T-helper 2 cell treated with Interferon-gamma antibody and Interleukin-4, amounts not matched to agents 5 μg/mL and 100 μg/mL, for 36 hours (primary cell): ENCODE measurements around the gene C20orf173.

ENCODE experiments used
- DNase-seq: peaks from one replicate; pipeline ENCODE4 v3.0.0; 2021; ENCODE audit warnings: low spot score
- H3K27ac Mint-ChIP-seq: one replicate; pipeline ENCODE4 v1.8.0; 2021; ENCODE audit warnings: mild to moderate bottlenecking, mixed read lengths
- H3K27me3 Mint-ChIP-seq: one replicate; pipeline ENCODE4 v1.8.0; 2021; ENCODE audit warnings: low read depth, mixed read lengths
- H3K36me3 Mint-ChIP-seq: one replicate; pipeline ENCODE4 v1.8.0; 2021; ENCODE audit warnings: low read depth, mixed read lengths
- H3K4me1 Mint-ChIP-seq: one replicate; pipeline ENCODE4 v1.8.0; 2021; ENCODE audit warnings: low read depth, mixed read lengths
- H3K4me3 Mint-ChIP-seq: one replicate; pipeline ENCODE4 v1.8.0; 2022; ENCODE audit warnings: mild to moderate bottlenecking, moderate library complexity, mixed read lengths
- H3K9me3 Mint-ChIP-seq: one replicate; pipeline ENCODE4 v1.8.0; 2021; ENCODE audit warnings: mixed read lengths

Gene C20orf173

GRCh38 chr20:35529552-35529951 is at the start of gene C20orf173:
TSS of gene C20orf173 (minus strand) at chr20:35529652. CDS start at chr20:35529373, 279 bp downstream.
- no peak for DNase-seq
- H3K27ac Mint-ChIP-seq, result no peak within 1 kb of the TSS
- no peak within 1 kb of the TSS for H3K4me3 Mint-ChIP-seq

DNA sequence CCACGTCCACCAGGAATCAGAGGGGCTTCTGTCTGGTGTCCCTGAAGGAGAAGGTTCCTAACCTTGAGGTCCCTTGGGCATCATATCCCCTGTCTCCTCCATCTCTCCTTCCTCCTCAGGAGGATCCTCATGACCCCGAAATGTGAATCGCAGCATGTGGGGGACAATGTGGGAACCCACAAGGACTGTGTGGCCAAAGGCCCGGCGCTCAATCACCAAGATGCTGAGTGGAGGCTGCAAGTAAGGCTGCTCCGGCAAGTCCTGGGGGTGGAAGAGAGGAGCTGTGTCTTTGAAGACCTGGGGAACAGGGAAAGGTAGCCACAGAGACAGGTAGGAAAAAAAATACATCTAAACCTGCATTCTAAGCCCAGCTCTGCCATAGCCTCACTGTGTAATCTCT is 49.7 kb upstream of the C20orf173 start:
- DNase-seq, result no peak
- Mint-ChIP-seq H3K36me3 (no peaks in the 10 kb centered on the region), H3K4me3 (no peak overlapping the region), H3K27me3 (no peaks in the 10 kb centered on the region), H3K9me3 (peaks cover 2% of the 10 kb centered on the region), H3K4me1 (no peaks in the 10 kb centered on the region), H3K27ac (no peak overlapping the region)

More at GRCh38 chr20:35529552-35529951, at the start of gene C20orf173:
- no peaks in the 10 kb centered on the region for H3K27me3 Mint-ChIP-seq
- no peaks in the 10 kb centered on the region for H3K9me3 Mint-ChIP-seq
- no peaks in the 10 kb centered on the region for H3K4me1 Mint-ChIP-seq
- no peaks in the 10 kb centered on the region for H3K36me3 Mint-ChIP-seq

DNA sequence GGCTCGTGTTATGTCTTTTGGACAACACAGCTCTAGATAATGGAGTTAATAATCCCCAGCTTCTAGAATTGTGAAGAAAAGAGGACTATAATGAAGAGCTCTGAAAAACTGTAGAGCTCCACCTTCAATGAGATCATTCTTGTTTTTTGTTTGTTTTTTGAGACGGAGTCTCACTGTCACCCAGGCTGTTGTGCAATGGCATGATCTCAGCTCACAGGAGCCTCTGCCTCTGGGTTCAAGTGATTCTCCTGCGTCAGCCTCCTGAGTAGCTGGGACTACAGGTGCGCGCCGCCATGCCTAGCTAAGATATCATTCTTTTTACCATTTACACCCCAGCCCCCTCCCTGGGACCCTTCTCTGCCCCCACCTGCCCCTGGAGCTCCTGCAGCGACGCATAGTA is 49.0 kb upstream of the C20orf173 start:
- Mint-ChIP-seq H3K4me3 (no peak overlapping the region), H3K27ac (no peak overlapping the region), H3K27me3 (peaks cover 3% of the 10 kb centered on the region), H3K9me3 (peaks cover 6% of the 10 kb centered on the region), H3K36me3 (no peaks in the 10 kb centered on the region), H3K4me1 (no peaks in the 10 kb centered on the region)
- no peak for DNase-seq

- Mint-ChIP-seq H3K27ac (no peak overlapping the region), H3K9me3 (peaks cover 11% of the 10 kb centered on the region), H3K36me3 (peaks cover 3% of the 10 kb centered on the region), H3K27me3 (peaks cover 3% of the 10 kb centered on the region), H3K4me1 (no peaks in the 10 kb centered on the region), H3K4me3 (no peak overlapping the region)
- no peak for DNase-seq
Observed at GRCh38 chr20:35576816-35577215, 47.4 kb upstream of the C20orf173 start.

DNA sequence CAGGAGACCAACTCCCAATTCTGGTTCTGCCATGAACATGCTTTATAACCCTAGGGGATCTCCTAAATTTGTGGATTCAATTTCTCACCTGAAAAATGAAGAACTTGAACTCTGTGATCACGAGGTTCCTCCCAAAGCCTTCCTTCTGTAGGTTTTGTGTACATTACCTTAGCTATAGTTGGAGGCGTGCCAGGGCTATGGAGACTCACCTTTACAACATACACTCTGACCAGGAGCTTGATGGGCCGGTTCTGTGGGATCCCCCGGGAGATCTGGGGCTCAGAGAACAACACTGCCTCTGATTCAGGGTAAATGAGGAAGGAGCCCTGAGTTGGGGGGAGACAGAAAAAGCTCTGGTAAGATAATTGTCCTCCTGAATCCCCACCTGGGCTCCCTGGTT is 46.5 kb upstream of the C20orf173 start:
- H3K4me3 Mint-ChIP-seq, result no peak overlapping the region
- no peak overlapping the region for H3K27ac Mint-ChIP-seq
- peaks cover 11% of the 10 kb centered on the region for H3K9me3 Mint-ChIP-seq
- H3K27me3 Mint-ChIP-seq, result peaks cover 3% of the 10 kb centered on the region
- H3K36me3 Mint-ChIP-seq, result peaks cover 3% of the 10 kb centered on the region
- DNase-seq, result no peak
- no peaks in the 10 kb centered on the region for H3K4me1 Mint-ChIP-seq

GRCh38 chr20:35572838-35573237 is 43.4 kb upstream of the C20orf173 start:
- Mint-ChIP-seq H3K4me1 (no peaks in the 10 kb centered on the region), H3K4me3 (no peak overlapping the region), H3K9me3 (peaks cover 11% of the 10 kb centered on the region), H3K27me3 (peaks cover 3% of the 10 kb centered on the region), H3K36me3 (peaks cover 3% of the 10 kb centered on the region), H3K27ac (no peak overlapping the region)
- DNase-seq, result no peak

DNA sequence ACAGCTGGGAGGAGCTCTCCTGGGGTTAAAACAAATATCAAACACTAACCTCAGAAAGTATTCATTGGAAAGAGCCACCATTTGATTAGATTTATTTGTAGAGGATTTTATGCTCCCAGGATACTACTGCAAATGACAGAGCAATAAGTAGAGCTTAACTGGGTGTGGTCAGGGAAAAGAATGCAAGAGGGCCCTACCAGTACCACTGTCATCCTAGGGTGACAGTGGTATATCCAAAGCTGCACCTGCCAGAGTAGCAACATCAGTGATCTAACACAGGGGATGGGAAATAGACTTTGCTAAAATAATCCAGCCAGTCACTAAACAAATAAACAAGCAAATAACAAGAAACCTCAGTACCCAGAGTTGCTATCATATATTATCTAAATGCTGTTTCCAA is 42.1 kb upstream of the C20orf173 start:
- Mint-ChIP-seq H3K9me3 (peaks cover 11% of the 10 kb centered on the region), H3K27ac (no peak overlapping the region), H3K4me3 (no peak overlapping the region), H3K36me3 (peaks cover 3% of the 10 kb centered on the region), H3K4me1 (no peaks in the 10 kb centered on the region), H3K27me3 (peaks cover 9% of the 10 kb centered on the region)
- no peak for DNase-seq

GRCh38 chr20:35568645-35569044 is 39.2 kb upstream of the C20orf173 start:
- Mint-ChIP-seq H3K27me3 (peaks cover 6% of the 10 kb centered on the region), H3K4me3 (no peak overlapping the region), H3K9me3 (peaks cover 5% of the 10 kb centered on the region), H3K4me1 (no peaks in the 10 kb centered on the region), H3K36me3 (peaks cover 3% of the 10 kb centered on the region), H3K27ac (no peak overlapping the region)
- no peak for DNase-seq

DNA sequence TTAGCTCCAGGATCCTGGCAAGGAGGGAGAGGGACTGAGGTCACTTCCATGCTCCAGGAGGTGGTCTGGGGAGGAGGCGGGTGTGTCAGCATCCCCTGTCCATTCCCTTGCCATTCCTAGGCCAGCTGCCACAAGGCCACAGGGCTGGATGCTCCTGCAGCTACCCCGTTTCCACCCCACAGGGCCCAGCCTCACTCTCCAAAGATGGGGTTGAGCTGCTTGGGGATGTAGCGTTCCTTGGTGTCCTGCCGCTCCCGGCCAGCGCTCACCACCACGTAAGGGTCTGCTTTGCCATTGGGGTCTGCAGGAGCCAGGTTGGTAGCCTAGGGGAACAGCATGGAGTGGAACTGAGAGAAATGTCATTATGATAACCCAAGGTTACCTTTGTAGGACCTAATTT is 35.5 kb upstream of the C20orf173 start:
- Mint-ChIP-seq H3K4me1 (no peaks in the 10 kb centered on the region), H3K4me3 (no peak overlapping the region), H3K27me3 (peaks cover 6% of the 10 kb centered on the region), H3K9me3 (no peaks in the 10 kb centered on the region), H3K36me3 (no peaks in the 10 kb centered on the region), H3K27ac (no peak overlapping the region)
- DNase-seq, result no peak

DNA sequence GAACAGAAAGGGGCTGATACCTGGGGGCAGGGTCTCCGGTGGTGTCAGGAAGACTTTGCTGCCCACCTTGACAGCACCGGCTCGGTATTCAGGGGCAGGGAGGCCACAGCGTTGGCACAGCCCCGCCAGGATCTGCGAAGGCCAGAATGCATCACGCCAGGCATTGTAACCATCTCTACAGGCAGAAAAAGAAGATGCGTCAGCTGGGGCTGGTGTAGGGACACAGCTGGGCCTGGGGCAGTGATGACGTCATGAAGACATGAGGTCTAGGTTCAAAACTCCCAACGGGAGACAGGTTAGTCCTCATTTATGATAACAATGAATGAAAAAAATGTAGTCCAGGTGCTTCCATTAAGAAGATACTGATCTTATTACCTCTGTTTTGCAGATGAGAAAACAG is 34.4 kb upstream of the C20orf173 start:
- Mint-ChIP-seq H3K4me3 (no peak overlapping the region), H3K9me3 (no peaks in the 10 kb centered on the region), H3K27ac (no peak overlapping the region), H3K36me3 (no peaks in the 10 kb centered on the region), H3K27me3 (peaks cover 6% of the 10 kb centered on the region), H3K4me1 (no peaks in the 10 kb centered on the region)
- no peak for DNase-seq

DNA sequence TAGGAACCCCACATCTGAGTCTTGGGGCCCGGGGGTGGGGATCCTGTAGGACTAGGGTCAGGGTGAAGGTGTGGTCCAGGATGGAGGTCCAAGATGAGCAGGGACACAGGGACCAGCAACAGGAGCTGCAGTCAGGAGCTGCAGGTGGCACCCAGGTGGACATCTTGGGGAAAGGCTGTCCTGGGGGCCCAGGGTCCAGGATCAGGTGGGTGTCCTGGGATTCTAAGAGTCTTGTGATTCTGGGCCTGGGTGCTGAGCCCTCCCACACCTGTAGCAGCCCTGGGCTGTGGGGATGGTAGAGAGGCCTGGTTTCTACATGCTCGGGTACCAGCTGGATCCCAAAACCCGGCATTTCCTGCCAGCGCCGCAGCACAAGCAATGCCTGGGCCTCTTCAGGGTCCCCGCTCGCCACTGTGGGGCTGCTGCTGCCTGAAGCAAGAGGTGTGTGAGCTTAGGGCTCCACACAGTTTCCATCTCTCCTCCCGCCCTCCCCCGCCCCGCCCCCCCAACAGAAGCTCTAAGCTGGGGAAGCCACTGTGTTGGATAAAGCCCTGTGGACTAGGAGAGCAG is 33.2 kb upstream of the C20orf173 start:
- Mint-ChIP-seq H3K27ac (no peak overlapping the region), H3K4me3 (no peak overlapping the region), H3K36me3 (no peaks in the 10 kb centered on the region), H3K9me3 (no peaks in the 10 kb centered on the region), H3K27me3 (peaks cover 6% of the 10 kb centered on the region), H3K4me1 (no peaks in the 10 kb centered on the region)
- no peak for DNase-seq

GRCh38 chr20:35561671-35562070 is 32.2 kb upstream of the C20orf173 start:
- H3K4me3 Mint-ChIP-seq, result no peak overlapping the region
- no peak overlapping the region for H3K27ac Mint-ChIP-seq
- no peaks in the 10 kb centered on the region for H3K27me3 Mint-ChIP-seq
- peaks cover 3% of the 10 kb centered on the region for H3K36me3 Mint-ChIP-seq
- no peak for DNase-seq
- no peaks in the 10 kb centered on the region for H3K4me1 Mint-ChIP-seq
- H3K9me3 Mint-ChIP-seq, result no peaks in the 10 kb centered on the region

DNA sequence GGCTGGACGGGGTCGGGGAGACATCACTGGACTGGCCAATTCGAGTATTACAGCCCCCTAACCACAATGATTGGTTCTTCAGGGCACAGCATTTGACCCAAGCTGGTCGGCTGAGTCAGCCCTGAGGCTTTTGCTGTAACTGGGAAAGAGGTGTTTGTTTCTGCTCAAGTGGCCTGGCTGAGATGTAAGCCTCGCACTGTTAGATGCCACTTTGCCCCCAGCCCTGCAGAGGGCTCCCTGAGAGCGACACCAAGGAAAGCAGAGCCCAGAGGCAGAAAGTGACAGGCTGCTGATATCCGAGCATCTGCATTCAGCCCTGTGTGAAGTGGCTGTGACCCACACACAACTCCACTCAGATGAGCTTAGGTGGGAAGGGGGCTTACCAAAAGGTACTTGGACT is 31.8 kb upstream of the C20orf173 start:
- H3K4me3 Mint-ChIP-seq, result no peak overlapping the region
- no peaks in the 10 kb centered on the region for H3K27me3 Mint-ChIP-seq
- H3K9me3 Mint-ChIP-seq, result no peaks in the 10 kb centered on the region
- no peak overlapping the region for H3K27ac Mint-ChIP-seq
- H3K4me1 Mint-ChIP-seq, result no peaks in the 10 kb centered on the region
- no peak for DNase-seq
- peaks cover 4% of the 10 kb centered on the region for H3K36me3 Mint-ChIP-seq

DNA sequence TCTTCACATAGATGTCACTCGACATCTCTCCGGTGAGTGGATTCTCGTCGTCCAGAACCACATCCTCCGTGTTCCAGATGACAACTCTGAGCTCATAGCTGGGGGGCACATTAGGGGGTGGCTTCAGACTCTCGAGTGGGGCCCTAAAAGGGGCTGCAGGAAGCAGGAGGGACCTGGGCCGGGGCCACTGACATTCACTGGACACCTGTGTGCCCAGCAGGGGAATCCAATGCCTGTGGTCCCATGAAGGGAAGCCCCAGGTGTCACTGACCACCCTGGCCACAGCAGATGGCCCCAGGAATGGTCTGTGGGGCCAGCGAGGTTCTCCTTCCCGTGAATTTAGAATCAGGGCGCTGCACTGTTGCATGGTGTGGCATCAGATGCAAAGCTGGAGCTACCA is 31.1 kb upstream of the C20orf173 start:
- no peak for DNase-seq
- no peaks in the 10 kb centered on the region for H3K9me3 Mint-ChIP-seq
- H3K4me1 Mint-ChIP-seq, result no peaks in the 10 kb centered on the region
- H3K36me3 Mint-ChIP-seq, result peaks cover 4% of the 10 kb centered on the region
- no peak overlapping the region for H3K27ac Mint-ChIP-seq
- H3K4me3 Mint-ChIP-seq, result no peak overlapping the region
- H3K27me3 Mint-ChIP-seq, result no peaks in the 10 kb centered on the region

DNA sequence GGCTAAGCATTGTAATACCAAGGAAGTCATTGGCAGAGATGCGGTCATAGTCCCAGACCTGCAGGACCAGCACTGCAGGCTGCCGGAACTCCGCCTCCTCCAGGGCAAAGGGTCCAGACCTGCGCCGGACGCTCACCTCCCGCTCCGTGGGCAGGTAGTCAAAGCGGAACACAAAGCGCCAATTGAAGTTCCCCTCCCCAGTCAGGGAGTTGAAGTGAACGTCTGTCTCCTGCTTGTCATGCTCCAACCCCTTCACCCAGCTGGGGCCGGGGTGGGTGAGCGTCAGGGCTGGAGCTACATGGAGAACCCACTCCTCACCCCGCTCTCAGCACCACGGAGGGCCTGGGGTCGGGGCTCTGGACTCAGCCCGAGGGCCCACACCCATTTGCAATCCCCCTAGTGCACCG is 30.7 kb upstream of the C20orf173 start:
- no peak overlapping the region for H3K27ac Mint-ChIP-seq
- no peak for DNase-seq
- no peaks in the 10 kb centered on the region for H3K4me1 Mint-ChIP-seq
- no peaks in the 10 kb centered on the region for H3K9me3 Mint-ChIP-seq
- peaks cover 4% of the 10 kb centered on the region for H3K36me3 Mint-ChIP-seq
- no peaks in the 10 kb centered on the region for H3K27me3 Mint-ChIP-seq
- no peak overlapping the region for H3K4me3 Mint-ChIP-seq
